Right ventricle myocardium inferior (tissue), 1 donor: ENCODE measurements around the gene FBXL4. TPM values are rescaled to one million over a fixed set of nuclear protein-coding genes. Genes with fewer than 3 reads are reported as not detected.
"Not testable (repeated sequence)": the region's sequence is repeated elsewhere in the genome, so short reads cannot be mapped to it uniquely, and the experiment has no call there.

Experiments used
- ATAC-seq: fragments of 200-7000 bp; cut with Tn5 transposase; one replicate; pipeline ENCODE4 v1.9.1; 2020; ENCODE audit warnings: mild to moderate bottlenecking, moderate library complexity
- DNase-seq: peaks from one replicate; pipeline ENCODE4 v3.0.0; 2021; ENCODE audit errors: missing footprints
- intact Hi-C: fragments of 100-400 bp; cut with DNase I; formaldehyde crosslinking; loops from one replicate; pipeline ENCODE4 v1.11.0; 2022
- total RNA-seq: library from RNA; stranded (reverse); fragmentation: NEBNext Ultra II Directional; extraction: Animal tissue kit (Norgen Biotek cat#: 25700); gene quantifications from one replicate; pipeline ENCODE4 v1.2.1, GENCODE V29; 2021
- donor health status: DM: no; HTN: yes; CAD: no; lungs with severe emphysema.

The FBXL4 gene
- total RNA-seq, 1 donor from 2014 or later: 18.0 TPM

DNA sequence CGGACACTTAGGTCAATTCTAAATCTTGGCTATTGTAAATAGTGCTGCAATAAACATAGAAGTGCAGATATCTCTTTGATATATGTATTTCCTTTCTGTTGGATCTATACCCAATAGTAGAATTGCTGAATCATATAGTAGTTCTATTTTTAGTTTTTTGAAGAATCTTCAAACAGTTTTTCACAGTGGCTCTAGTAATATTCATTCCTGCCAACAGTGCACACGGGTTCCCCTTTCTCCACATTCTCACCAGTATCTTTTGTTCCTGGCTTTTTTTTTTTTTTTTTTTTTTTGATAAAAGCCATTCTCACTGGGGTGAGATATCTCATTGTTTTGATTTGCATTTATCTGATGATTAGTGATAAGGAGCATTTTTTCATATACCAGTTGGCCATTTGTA, 1.8 kb upstream of the FBXL4 start:
- DNase-seq (no peak), ATAC-seq (no peak)
- intact Hi-C loops: no loop called here

GRCh38 chr6:98946879-98947410, 801 bp downstream of the FBXL4 start:
- DNase-seq: no peak
- intact Hi-C loops: no loop called here
- no peak for ATAC-seq

DNA sequence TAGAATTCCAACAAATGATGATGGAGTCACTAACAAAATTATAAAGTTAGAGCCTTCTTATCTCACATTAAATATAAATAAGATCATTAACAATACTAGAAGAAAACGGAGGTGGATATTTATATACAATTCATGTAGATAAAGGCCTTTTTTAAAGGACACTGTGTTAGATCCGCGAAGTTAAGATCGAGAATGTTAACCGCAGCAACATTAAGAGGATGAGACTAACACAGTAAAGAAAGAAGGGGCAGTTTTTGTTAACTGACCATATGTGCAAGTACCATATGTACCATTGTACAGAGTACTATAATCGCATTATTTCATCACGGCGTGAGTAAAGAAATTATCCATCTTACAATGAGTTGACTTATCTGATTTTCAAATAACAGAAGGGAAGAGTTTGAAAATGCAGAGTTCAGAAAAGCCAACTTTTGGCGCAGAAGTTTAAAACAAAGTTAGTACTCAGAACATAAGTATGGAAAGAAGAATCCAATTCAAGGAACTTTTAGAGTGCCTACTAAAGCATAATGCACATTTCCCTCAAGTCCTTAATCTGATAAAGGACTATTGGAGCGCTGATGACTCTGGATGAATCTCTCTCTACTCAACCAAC, 1.4 kb downstream of the FBXL4 start:
- intact Hi-C loops: no loop called here
- ATAC-seq: no peak
- DNase-seq: no peak

- ATAC-seq (no peak), DNase-seq (no peak)
- intact Hi-C loops: no loop called here
These were observed 2.2 kb downstream of the FBXL4 start for GRCh38 chr6:98945311-98946115.

GRCh38 chr6:98944598-98945081, 3.1 kb downstream of the FBXL4 start:
- DNase-seq (no peak), ATAC-seq (no peak)
- intact Hi-C loops: no loop called here

DNA sequence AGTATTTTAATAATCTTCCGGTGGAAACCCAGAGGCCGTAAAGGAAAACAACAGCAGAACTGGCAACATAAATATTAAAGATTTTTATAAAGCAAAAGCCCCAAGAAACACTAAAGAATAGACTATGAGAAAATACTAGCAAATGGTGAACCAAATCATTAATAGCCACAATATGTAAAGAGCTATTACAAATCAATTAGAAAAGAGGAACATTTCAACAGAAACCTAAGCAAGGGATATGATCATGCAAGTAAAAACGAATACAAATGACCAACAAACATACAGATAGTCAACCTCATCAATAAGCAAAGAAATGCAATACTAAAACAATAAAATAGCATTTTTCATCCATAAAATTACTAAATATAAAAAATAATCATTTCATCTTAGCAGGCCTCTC, 3.6 kb downstream of the FBXL4 start:
- DNase-seq: no peak
- ATAC-seq: no peak
- intact Hi-C loops: no loop called here

DNA sequence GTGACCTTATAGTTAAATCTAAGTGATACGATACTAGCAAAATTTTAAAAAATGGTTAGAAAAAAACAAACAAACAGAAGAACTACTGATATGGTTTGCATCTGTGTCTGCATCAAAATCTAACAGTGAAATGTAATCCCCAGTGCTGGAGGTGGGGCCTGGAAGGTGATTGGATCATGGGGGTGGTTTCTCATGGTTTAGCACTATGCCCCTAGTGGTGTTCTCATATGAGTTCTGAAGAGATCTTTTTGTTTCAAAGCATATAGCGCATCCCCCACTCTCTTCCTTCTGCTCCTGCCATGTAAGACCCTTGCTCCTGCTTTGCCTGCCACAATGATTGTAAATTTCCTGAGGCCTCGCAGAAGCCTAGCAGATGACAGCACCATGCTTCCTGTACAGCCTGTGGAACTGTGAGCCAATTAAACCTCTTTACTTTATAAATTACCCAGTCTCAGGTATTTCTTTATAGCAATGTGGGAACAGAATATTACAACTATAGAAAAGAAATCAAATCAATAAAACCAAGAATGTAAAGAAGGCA, 5.4 kb downstream of the FBXL4 start:
- intact Hi-C loops: no loop called here
- ATAC-seq (no peak), DNase-seq (no peak)

DNA sequence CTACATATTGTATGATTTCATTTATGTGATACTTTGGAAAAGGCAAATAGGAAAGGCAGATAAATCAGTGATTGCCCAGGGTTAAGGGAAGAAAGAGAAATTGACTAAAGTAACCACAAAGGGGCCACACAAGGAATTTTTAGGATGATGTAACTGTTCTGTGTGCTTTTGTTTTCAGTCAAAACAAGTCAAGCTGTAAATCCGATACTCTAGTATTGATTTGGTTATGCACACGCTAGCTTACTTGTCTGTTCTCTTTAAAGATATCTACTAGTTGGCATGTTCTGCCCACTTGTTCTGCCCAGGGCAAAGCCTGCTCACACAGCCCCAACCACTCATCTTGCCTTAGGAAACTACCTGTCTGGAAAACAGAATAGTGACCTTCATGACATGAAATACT, 6.4 kb downstream of the FBXL4 start:
- DNase-seq: no peak
- intact Hi-C loops: no loop called here
- ATAC-seq: no peak

- ATAC-seq (no peak), DNase-seq (no peak)
- intact Hi-C loops: no loop called here
These were observed 10.4 kb downstream of the FBXL4 start for GRCh38 chr6:98937351-98937750.

GRCh38 chr6:98932381-98932780, 15.4 kb downstream of the FBXL4 start:
- intact Hi-C loops: no loop called here
- no peak for ATAC-seq
- no peak for DNase-seq

GRCh38 chr6:98931696-98932095, 16.1 kb downstream of the FBXL4 start:
- ATAC-seq: no peak
- no peak for DNase-seq
- intact Hi-C loops: no loop called here

GRCh38 chr6:98929498-98930060, 18.2 kb downstream of the FBXL4 start:
- DNase-seq (no peak), ATAC-seq (no peak)
- intact Hi-C loops: no loop called here

DNA sequence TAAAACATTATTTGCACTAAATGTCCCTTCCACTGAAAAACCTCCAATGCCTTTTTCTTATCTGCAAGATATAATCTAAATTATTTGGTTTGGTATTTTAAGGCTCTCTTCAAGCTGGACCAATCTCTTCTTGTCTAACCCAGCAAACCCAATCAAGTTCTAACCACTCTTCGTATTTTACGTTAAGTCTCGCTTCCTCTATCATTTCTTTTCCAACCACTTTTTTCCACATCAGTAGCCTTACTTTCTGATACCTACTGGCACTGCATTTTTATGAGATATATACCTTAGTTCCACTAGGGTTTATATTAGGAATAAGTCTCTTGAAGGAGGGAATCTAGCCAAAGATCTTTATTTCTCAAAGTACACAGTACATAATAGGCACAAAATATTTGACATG, 19.1 kb downstream of the FBXL4 start:
- ATAC-seq (no peak), DNase-seq (no peak)
- intact Hi-C loops: no loop called here

DNA sequence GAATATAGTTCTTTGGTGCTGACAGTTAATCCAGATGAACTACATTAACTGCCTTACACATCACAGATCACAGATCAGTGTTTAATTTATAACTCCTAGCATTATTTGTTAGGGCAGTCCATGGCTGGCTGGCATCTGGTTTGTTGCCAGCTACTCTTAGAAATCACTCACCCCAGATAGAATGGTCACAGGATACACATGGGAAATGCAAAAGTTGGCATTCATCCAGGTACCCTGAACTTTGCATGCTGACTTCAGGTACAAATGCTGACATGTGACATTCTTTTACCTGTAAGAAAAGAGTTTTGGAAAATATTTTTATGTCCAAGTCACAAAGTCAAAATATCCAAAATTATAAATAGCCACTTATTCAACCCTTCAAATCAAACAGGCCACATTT, 20.2 kb downstream of the FBXL4 start:
- ATAC-seq: peak; percentile 42

GRCh38 chr6:98925831-98926230, 21.9 kb downstream of the FBXL4 start:
- no peak for DNase-seq
- no peak for ATAC-seq
- intact Hi-C loops: no loop called here

More for the DNA sequence above, 20.2 kb downstream of the FBXL4 start:
- intact Hi-C loops: no loop called here
- no peak for DNase-seq

DNA sequence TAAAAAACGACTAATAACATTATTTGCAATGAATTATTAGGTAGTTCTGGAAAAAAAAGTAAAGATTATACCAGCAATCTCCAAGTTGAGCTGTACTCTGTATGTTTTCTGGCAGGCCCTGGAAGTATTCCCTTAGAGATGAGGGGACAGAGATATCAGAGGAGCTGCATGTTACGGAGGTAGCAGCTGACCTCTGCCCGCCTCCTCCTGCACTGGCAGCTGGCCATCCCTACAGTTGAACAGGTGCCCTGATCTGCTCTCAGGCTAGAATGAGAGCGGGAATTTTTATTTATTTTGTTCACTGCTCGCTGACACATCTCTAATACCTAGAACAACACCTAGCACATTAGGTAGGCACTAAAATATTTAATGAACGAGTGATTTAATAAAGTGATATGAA, 23.1 kb downstream of the FBXL4 start:
- peak; percentile 86 for ATAC-seq
- peak; percentile 68 for DNase-seq
- intact Hi-C loops: no loop called here

DNA sequence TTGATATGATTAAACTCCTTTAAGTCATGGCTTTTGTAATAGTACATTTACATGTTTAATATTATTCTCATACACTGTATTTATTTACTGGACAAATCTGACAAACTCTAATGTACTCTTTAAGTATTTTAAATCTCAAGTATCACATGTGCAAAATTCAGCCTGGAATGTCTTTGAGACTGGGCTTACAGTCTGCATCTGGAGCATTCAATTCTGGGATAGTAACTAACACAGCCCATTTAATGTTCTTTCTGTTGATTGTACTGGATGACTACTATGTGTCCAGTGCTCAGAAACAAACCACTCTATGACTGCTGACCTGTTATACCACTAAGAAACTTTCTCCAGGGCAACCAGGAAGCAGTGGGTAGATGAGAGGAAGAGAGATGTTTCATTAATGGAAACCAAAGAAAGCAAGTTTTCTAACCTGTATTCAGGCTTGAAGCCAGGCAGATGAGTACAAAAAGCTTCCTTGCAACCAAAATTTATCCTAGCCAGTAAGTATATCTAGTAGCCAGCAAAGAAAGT, 26.8 kb downstream of the FBXL4 start:
- DNase-seq (no peak), ATAC-seq (no peak)

GRCh38 chr6:98910946-98911345, 36.8 kb downstream of the FBXL4 start:
- ATAC-seq, intact Hi-C loops, DNase-seq: not testable (repeated sequence)

More for the DNA sequence above, 26.8 kb downstream of the FBXL4 start:
- intact Hi-C loops: no loop called here

DNA sequence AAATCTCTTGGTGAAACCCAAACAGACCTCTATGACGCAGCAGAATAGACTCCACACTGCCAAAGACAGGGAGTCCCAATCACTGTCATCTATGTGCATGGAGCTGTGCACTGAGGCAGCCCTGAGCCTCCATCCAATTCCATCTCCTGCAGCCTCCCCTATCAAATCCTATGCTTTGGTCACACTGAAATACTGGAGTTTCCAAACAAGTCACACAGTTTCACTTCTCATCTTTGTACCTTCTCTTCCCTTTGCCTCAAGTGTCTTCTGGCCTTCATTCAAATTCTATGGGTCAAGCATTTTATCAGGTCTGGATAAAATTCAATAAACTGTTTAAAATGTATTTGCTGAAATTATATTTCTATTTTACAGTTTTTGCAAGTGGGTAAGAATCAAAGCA, 38.5 kb downstream of the FBXL4 start:
- intact Hi-C loops: no loop called here
- ATAC-seq (no peak), DNase-seq (no peak)
